ENCODE measurements around the gene MIER1. TPM values are rescaled to one million over a fixed set of nuclear protein-coding genes. Genes with fewer than 3 reads are reported as not detected.

Gene MIER1
- total RNA-seq = 17.5 and 20.0 TPM in 2 replicates

DNA sequence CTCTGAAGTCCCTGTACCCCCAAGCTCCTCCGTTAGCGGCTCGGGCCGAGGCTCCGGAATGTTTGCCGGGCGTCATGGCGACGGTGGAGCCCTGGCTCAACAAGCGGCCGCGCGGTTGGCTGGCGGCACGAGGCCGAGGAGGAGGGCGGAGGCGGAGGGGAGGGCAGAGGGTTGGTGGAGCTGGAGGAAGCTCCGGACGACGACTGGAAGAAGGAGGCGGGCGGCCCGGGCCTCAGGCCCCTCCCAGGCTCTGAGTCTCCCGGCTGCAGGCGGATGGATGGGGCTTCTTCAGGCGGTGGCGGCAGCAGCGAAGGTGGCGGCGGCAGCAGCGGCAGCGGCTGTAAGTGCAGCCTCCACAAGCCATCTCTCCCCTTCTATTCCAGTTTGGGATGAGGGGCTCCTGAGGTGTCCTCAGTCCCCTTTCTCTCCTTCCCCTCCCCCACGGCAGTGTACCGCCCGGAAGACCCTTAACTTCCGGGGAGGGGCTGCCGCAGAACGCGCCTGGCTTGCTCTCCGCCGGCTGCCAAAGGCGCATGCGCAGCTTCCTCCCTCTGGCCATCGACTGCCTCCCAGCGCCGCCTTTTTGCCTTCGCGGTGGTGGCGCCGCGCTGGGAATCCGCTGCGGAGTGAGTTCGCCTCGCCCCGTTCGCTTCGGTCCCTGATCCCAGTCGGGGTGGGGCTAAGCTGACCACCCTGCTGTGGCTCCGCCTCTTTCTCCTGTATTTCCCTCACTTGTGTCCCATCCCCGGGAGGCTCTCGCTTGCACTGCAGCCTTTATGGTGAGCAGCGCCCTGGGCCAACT is at the start of gene MIER1, which contains the start of gene DNAI4:
Gene MIER1 (plus strand): TSS at position 235 of the 802 bp plus-strand sequence. CDS start 39 bp downstream, at position 274.
Gene DNAI4 (minus strand): TSS at position 101 of the 802 bp plus-strand sequence. CDS start 25 bp downstream, at position 76.

Other genes starting within 250 kb of the MIER1 start
- gene DYNLT5, start 172.5 kb upstream of the MIER1 start, total RNA-seq = not detected in 2 replicates
- not detected in 2 replicates for gene INSL5, start 123.7 kb upstream of the MIER1 start, total RNA-seq
- gene DNAI4, start 134 bp upstream of the MIER1 start, total RNA-seq = 7.2 and 7.7 TPM in 2 replicates
- gene SLC35D1, start 129.2 kb downstream of the MIER1 start, total RNA-seq = 6.0 and 19.0 TPM in 2 replicates
- not detected in 2 replicates for gene C1orf141, start 210.0 kb downstream of the MIER1 start, total RNA-seq
- gene IL23R, start 241.5 kb downstream of the MIER1 start, total RNA-seq = not detected in 2 replicates